IPS-NIHi7 (cell line): ENCODE results near the gene RGPD3.
"Not testable (repeated sequence)": the region's sequence is repeated elsewhere in the genome, so short reads cannot be mapped to it uniquely, and the experiment has no call there.

Experiments used
- DNase-seq: peaks from one replicate; pipeline ENCODE4 v3.0.0; 2012; ENCODE audit warnings: mixed read lengths; ENCODE audit errors: extremely low spot score

Gene RGPD3

DNA sequence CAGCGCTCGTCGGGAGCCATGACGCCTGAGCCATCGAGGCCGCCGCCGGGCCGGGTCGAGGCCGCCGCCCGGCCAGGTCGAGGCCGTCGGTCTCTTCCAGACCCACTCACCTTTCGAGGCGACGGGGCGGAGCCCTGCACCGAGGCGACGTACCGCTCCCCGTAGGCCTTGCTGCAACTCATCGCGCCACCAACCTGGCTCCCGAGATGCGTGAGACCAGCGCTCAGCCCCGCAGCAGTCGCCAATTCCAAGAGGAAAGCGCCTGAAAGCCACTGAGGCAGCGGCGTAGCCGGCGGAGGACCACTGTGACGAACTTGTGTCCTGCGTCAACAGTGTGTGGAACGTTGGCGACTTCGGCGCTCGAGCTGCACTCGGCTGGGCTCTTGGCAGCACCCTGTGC is at the start of gene RGPD3:
Gene RGPD3 (minus strand): TSS at position 307 of the 400 bp plus-strand sequence. CDS start 125 bp downstream, at position 182.
- DNase-seq = not testable (repeated sequence)

DNA sequence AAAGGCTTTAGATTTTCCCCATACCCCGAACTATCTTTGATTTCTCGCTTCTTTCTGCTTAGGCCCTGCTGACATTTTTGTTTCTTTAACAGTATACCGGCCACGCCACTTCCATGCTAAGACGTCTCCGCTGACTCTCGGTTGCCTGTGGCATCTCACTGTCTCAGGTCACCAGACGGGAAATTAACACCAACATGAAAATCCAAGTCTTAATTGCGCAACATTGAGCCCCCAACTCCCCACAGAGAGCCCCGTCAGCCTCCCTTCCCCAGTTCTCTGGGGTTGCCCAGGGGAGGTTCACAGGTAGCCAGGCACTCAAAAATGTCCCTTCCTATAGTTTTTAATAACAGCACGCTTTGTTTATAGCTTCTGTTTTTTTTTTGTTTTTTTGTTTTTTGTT is 49.1 kb upstream of the RGPD3 start:
- no peak for DNase-seq

GRCh38 chr2:106516864-106517263 is 48.7 kb upstream of the RGPD3 start:
- DNase-seq = no peak

DNA sequence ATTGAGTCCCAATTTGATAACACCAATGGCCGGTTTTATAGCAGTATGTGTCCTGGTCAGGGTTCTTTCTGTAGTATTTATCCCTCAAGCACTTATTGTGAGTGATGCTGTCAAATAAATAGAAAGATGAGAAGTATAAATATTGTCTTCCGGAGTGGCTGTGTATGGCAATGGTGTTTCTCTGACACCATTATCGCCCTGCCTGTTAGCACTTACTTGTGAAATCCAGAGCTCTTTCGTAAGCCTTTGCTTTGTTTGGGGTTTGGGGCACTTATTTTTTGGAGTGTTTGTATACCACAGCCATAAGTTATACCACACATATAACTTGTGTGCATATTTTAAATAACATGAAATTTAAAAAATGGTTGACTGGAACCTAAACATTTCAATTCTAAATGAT is 48.2 kb upstream of the RGPD3 start:
- DNase-seq = no peak

- not testable (repeated sequence) for DNase-seq
These were observed 46.6 kb upstream of the RGPD3 start for GRCh38 chr2:106514827-106515226.

DNA sequence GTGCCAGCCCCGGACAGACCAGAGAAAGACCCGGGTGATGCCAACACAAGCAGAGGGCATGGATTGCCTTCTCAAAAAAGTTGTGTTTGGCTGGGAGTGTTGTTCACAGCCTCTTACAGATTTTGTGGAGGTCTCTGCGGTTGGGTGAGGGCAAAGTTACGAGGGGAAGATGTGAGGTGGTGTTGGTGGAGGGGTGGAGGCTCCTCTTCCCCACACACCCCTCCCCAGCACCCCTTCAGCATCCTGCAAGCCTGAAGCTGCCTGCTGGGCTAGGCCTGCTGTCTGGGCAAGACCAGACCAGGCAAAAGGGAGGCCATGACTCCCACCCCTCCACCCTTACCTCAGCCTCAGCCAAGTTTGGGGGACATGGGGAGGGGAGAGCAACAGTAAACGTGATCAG is 45.2 kb upstream of the RGPD3 start:
- DNase-seq = not testable (repeated sequence)

GRCh38 chr2:106511934-106512333 is 43.7 kb upstream of the RGPD3 start:
- not testable (repeated sequence) for DNase-seq

- not testable (repeated sequence) for DNase-seq
These were observed 43.3 kb upstream of the RGPD3 start for GRCh38 chr2:106511476-106511901.

GRCh38 chr2:106510791-106511190 is 42.6 kb upstream of the RGPD3 start:
- not testable (repeated sequence) for DNase-seq

GRCh38 chr2:106509374-106509770 is 41.2 kb upstream of the RGPD3 start:
- not testable (repeated sequence) for DNase-seq

DNA sequence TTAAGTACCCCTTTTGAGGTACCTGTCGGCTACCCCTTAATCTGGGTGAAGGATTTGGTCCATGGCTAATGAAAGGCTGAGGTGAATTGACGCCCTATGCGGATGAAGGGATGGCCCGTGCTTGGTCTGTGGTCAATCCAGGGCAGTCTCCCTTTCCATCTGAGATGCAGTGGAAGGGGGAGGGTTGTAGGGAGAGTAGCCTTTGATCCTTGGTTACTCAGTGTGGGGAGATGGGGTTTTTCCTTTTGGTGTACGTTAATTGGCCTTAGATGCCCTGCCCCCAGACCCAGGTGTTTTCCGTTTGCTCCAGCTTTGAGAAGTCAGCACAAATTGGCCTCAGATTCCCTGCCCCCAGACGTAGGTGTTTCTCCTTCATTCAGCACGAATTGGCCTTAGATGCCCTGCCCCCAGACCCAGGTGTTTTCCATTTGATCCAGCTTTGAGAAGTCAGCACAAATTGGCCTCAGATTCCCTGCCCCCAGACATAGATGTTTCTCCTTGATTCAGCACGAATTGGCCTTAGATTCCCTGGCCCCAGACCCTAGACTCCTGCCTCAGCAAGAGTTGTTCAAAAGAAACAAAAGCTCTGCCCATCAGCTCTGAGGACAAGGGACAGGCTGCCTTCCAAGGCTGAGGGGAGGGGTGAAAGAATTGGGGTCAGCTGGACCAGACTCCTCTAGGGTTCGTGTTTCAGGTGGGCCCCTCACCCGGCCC is 40.6 kb upstream of the RGPD3 start:
- DNase-seq = not testable (repeated sequence)

GRCh38 chr2:106506002-106506687 is 37.9 kb upstream of the RGPD3 start:
- not testable (repeated sequence) for DNase-seq

GRCh38 chr2:106504787-106505186 is 36.6 kb upstream of the RGPD3 start:
- not testable (repeated sequence) for DNase-seq

GRCh38 chr2:106504192-106504591 is 36.0 kb upstream of the RGPD3 start:
- not testable (repeated sequence) for DNase-seq

GRCh38 chr2:106502351-106502750 is 34.1 kb upstream of the RGPD3 start:
- DNase-seq = not testable (repeated sequence)

GRCh38 chr2:106500350-106500749 is 32.1 kb upstream of the RGPD3 start:
- not testable (repeated sequence) for DNase-seq

- DNase-seq = not testable (repeated sequence)
These were observed 30.3 kb upstream of the RGPD3 start for GRCh38 chr2:106498549-106498948.

GRCh38 chr2:106492913-106493312 is 24.7 kb upstream of the RGPD3 start:
- peak; percentile 12 for DNase-seq

DNA sequence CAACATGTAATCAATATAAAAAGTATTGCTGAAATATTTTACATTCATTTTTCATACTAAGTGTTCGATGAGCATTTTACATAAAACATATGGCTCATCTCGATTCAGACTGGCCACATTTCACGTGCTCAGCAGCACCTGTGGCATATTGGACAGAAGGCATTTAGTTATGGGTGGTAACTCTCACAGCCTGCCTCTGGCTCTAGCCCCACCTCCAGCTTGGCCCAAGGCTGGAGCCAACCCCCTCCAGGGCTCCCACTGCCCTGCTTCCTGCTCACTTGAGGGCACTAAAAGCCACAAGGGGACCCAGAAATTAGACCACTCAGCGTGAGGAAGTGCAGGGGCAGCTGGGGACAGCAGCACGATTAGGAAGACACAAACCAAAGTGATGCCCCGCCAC is 24.2 kb upstream of the RGPD3 start:
- not testable (repeated sequence) for DNase-seq

DNA sequence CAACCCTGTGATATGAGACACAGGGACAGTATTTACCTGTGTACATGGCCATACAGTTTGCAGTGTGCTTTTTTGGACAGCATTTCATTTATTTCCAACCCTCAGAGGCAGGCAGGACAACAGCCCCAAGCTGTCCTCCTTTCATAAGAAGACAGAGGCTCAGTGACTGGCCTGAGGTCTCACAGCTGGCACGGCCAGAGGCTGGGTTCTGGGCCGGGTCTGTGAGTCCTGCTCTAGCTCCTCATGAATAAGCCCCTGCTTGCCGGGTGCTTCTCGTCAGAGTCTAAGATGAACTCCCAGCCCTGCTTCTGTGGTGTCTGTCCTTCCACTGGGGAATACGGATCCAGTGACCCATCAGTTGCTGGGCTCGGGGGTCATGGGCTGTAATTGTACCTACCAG is 21.5 kb upstream of the RGPD3 start:
- DNase-seq = not testable (repeated sequence)

- peak; percentile 26 for DNase-seq
These were observed 19.4 kb upstream of the RGPD3 start for GRCh38 chr2:106487386-106488191.
